ENCODE measurements around the gene SSH3. TPM values are rescaled to one million over a fixed set of nuclear protein-coding genes. Genes with fewer than 3 reads are reported as not detected.
A peak's percentile ranks its signal among the peaks of the same experiment; 100 is the strongest.

Gene SSH3
- total and polyA plus RNA-seq, 2 of the 8 experiments (the other 6 are each of a cell fraction or from before 2014, with no cell fraction given), result 16.9 to 19.8 TPM

DNA sequence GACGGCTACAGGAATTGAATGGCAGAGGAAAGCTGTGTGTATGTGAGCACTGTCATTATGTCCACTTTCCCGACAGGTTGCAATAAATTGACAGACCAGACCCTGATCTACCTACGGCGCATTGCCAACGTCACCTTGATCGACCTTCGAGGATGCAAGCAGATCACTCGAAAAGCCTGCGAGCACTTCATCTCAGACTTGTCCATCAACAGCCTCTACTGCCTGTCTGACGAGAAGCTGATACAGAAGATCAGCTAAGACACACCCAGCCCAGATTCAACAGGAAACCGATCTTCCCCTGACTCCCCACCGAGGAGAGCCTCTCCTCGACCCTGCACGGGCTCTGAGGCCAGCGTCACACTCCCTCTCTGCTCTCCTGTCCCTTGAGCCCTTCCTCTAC lies 48.5 kb upstream of the SSH3 start:
- H3K9me3 ChIP-seq (ENCODE audit: insufficient read depth in 2 of 2, low read depth in 1 of 2, low read length in 1 of 2), result no peaks in the 10 kb centered on the region
- H4K8ac ChIP-seq (ENCODE audit: extremely low read depth, insufficient read depth, low read length), result no peak overlapping the region
- no peak overlapping the region for H3K9ac ChIP-seq (replicated peaks in 1 of 4; ENCODE audit: extremely low read depth in 1 of 4, low read depth in 3 of 4, low read length in 3 of 4)
- no peak overlapping the region for H3K27ac ChIP-seq (ENCODE audit: low read depth, low read length)
- H3K56ac ChIP-seq (replicated peaks; ENCODE audit: insufficient read length, low read depth, low read length), result no peak overlapping the region
- H2BK120ac ChIP-seq (replicated peaks; ENCODE audit: low read depth, low read length), result no peak overlapping the region
- H3K36me3 ChIP-seq (ENCODE audit: control insufficient read depth in 2 of 4, insufficient read depth in 4 of 4, low read length in 3 of 4), result peaks cover 54 to 70% (median 67%) of the 10 kb centered on the region in 4 experiments
- H3K4me3 ChIP-seq (ENCODE audit: extremely low read depth in 1 of 4, insufficient read depth in 2 of 4, low read depth in 3 of 4, low read length in 4 of 4), result no peak overlapping the region
- no peak overlapping the region for H4K91ac ChIP-seq (replicated peaks; ENCODE audit: insufficient read length, low read length)
- H3K4me1 ChIP-seq (replicated peaks in 1 of 4; ENCODE audit: control insufficient read depth in 3 of 4, insufficient read depth in 4 of 4, low read length in 3 of 4), result no peaks in the 10 kb centered on the region
- H3K79me2 ChIP-seq (ENCODE audit: control insufficient read depth in 1 of 2, insufficient read depth in 2 of 2, low read length in 2 of 2), result no peaks in the 10 kb centered on the region
- H2BK12ac ChIP-seq (ENCODE audit: low read depth, low read length), result no peak overlapping the region
- H3K23me2 ChIP-seq (ENCODE audit: low read depth, low read length), result no peaks in the 10 kb centered on the region; the same call in 1 of the 2 replicates
- TF ChIP-seq TAF7 (optimal IDR thresholded peaks at IDR 0.05; ENCODE audit: borderline replicate concordance, low read depth, low read length) (no peak), PHF8 (conservative IDR thresholded peaks at IDR 0.05; ENCODE audit: low read depth, low read length) (no peak), ASH2L (IDR thresholded peaks at IDR 0.05; ENCODE audit: low read length) (no peak), POLR2AphosphoS5 (IDR thresholded peaks at IDR 0.05; ENCODE audit: low read depth, low read length) (0 out of 2 replicates have a peak, but pooled peaks have one; percentile 2)
- H3K27me3 ChIP-seq (replicated peaks in 1 of 4; ENCODE audit: control insufficient read depth in 3 of 4, extremely low read depth in 1 of 4, insufficient read depth in 3 of 4, low read length in 3 of 4), result no peaks in the 10 kb centered on the region
- peaks cover 0 to 12% of the 10 kb centered on the region in 2 experiments for H4K20me1 ChIP-seq (replicated peaks in 1 of 2; ENCODE audit: control insufficient read depth in 1 of 2, insufficient read depth in 2 of 2, low read length in 2 of 2)
- H2BK15ac ChIP-seq (ENCODE audit: low read length), result no peak overlapping the region
- no peak overlapping the region for H3K4me2 ChIP-seq (ENCODE audit: insufficient read depth in 1 of 2, low read depth in 2 of 2, low read length in 2 of 2)
- ChIA-PET CTCF (ENCODE audit: partially characterized antibody) (interaction anchor here (0.8 to 3.7 kb wide), 6 partner anchors 8 to 229 kb away, joined by 3 to 26 read pairs (median 3); no protein-coding TSS in a partner anchor), POLR2A (ENCODE audit: partially characterized antibody) (interaction anchor here (2.7 to 2.8 kb wide), 2 partner anchors 11 to 14 kb away, joined by 15 to 23 read pairs; no protein-coding TSS in a partner anchor)
- H3K14ac ChIP-seq (ENCODE audit: insufficient read length), result no peak overlapping the region
- H4K5ac ChIP-seq (ENCODE audit: insufficient read length, low read depth, low read length), result no peak overlapping the region
- 90% methylated on average over 15 of the region's 15 CpGs; no CpG with 5 or more reads in 1 of the 2 experiments for WGBS, 2 experiments (ENCODE audit: extremely low coverage in 1 of 2, insufficient coverage in 1 of 2, insufficient read length in 1 of 2, insufficient replicate concordance in 2 of 2, low coverage in 1 of 2, low lambda C conversion rate in 2 of 2, missing lambda C conversion rate in 1 of 2)
- H2AFZ ChIP-seq (ENCODE audit: low read length), result no peak overlapping the region
- no peak overlapping the region for H3K4ac ChIP-seq (replicated peaks; ENCODE audit: insufficient read length, low read depth, low read length)
- H2AK5ac ChIP-seq (ENCODE audit: low read depth, low read length), result no peak overlapping the region
- H3K23ac ChIP-seq (ENCODE audit: insufficient read length), result no peak overlapping the region
- no peak overlapping the region for H2BK5ac ChIP-seq (ENCODE audit: low read depth, low read length)
- FAIRE-seq (no peak), DNase-seq (ENCODE audit: low read depth in 1 of 2, low spot score in 2 of 2) (no peak)
- H2BK20ac ChIP-seq (ENCODE audit: low read length), result no peak overlapping the region
- peaks cover 2% of the 10 kb centered on the region; the same call in 1 of the 2 replicates for H3K79me1 ChIP-seq (ENCODE audit: low read depth, low read length)
- no peak overlapping the region for H3K18ac ChIP-seq (ENCODE audit: extremely low read depth, low read length)
